HL-60 (cell line): Measurements from ENCODE around the gene PXK.
A peak's percentile ranks its signal among the peaks of the same experiment; 100 is the strongest.

Experiments used
- DNase-seq, 2 experiments: peaks; one replicate each; pipeline ENCODE4 v3.0.0-alpha.2; 2010 to 2020; ENCODE audit warnings: low read depth in 1 of 2, low spot score in 1 of 2
- H3K27ac ChIP-seq: fragments of 250-450 bp; sonication (Bioruptor Pico); replicated peaks from 2 replicates; pipeline ENCODE4 v1.5.1; 2020; ENCODE audit warnings: mild to moderate bottlenecking, moderate library complexity
- H3K27me3 ChIP-seq: fragments of 250-450 bp; sonication (Bioruptor Pico); 2 replicates; pipeline ENCODE4 v1.5.1; 2021; ENCODE audit warnings: mild to moderate bottlenecking, moderate library complexity; ENCODE audit not compliant: insufficient read depth, poor library complexity, severe bottlenecking
- H3K4me3 ChIP-seq: replicated peaks from 2 replicates; pipeline ENCODE4 v1.5.1; 2011; ENCODE audit warnings: mild to moderate bottlenecking, control low read depth, low read length; ENCODE audit not compliant: insufficient read depth
- CTCF ChIP-seq: IDR thresholded peaks from one replicate; pipeline ENCODE4 v1.5.1; 2011; ENCODE audit warnings: low read length, control low read depth, inconsistent platforms; ENCODE audit not compliant: insufficient read depth
- GABPA ChIP-seq: IDR thresholded peaks from 2 replicates; pipeline ENCODE4 v1.6.1; 2012; ENCODE audit warnings: low read depth
- POLR2AphosphoS5 ChIP-seq: IDR thresholded peaks from 2 replicates; pipeline ENCODE4 v1.6.1; 2012; ENCODE audit warnings: low read depth
- REST ChIP-seq: IDR thresholded peaks from 2 replicates; pipeline ENCODE4 v1.6.1; 2012; ENCODE audit warnings: low read depth; ENCODE audit not compliant: insufficient replicate concordance
- SPI1 ChIP-seq: IDR thresholded peaks from 2 replicates; pipeline ENCODE4 v1.6.1; 2012; ENCODE audit warnings: low read depth, mild to moderate bottlenecking, borderline replicate concordance

The PXK gene

GRCh38 chr3:58427661-58428361, 95.1 kb downstream of the PXK start:
- DNase-seq, result no peak
- TF ChIP-seq POLR2AphosphoS5 (peak; percentile 68), GABPA (no peak)

GRCh38 chr3:58429657-58430056, 97.0 kb downstream of the PXK start:
- H3K27ac ChIP-seq, result no peak overlapping the region
- no peaks in the 10 kb centered on the region for H3K27me3 ChIP-seq
- no peak for TF ChIP-seq CTCF
- TF ChIP-seq GABPA, result no peak
- TF ChIP-seq POLR2AphosphoS5, result peak; percentile 12; the same call in 1 of the 2 replicates
- no peak overlapping the region for H3K4me3 ChIP-seq
- no peak for DNase-seq

More at GRCh38 chr3:58427661-58428361, 95.1 kb downstream of the PXK start:
- Histone ChIP-seq H3K27ac (no peak overlapping the region), H3K4me3 (no peak overlapping the region), H3K27me3 (no peaks in the 10 kb centered on the region)

- Histone ChIP-seq H3K27ac (peak overlapping the region; percentile 93), H3K27me3 (no peaks in the 10 kb centered on the region), H3K4me3 (peak overlapping the region; percentile 79)
- DNase-seq, result no peak
- TF ChIP-seq GABPA (no peak), POLR2AphosphoS5 (no peak), CTCF (no peak), REST (no peak), SPI1 (no peak)
These were observed 100.2 kb downstream of the PXK start for GRCh38 chr3:58432905-58433304.

GRCh38 chr3:58433400-58434167, 100.9 kb downstream of the PXK start, which contains the start of gene PDHB:
TSS of gene PDHB (minus strand) at chr3:58433832. CDS start at chr3:58433809, 23 bp downstream.
- H3K27me3 ChIP-seq, result no peaks in the 10 kb centered on the region
- peak; percentile 71 for TF ChIP-seq REST
- peak; percentile 87 for TF ChIP-seq POLR2AphosphoS5
- no peak for TF ChIP-seq CTCF
- no peak for TF ChIP-seq GABPA
- no peak for TF ChIP-seq SPI1
- DNase-seq, result peak; percentile 82 to 90
- peak within 1 kb of the TSS; percentile 79 for H3K4me3 ChIP-seq
- H3K27ac ChIP-seq, result peak within 1 kb of the TSS; percentile 93
